T-helper 17 cell (primary cell): ENCODE results near the gene LGALSL. TPM values are rescaled to one million over a fixed set of nuclear protein-coding genes. Genes with fewer than 3 reads are reported as not detected.

Source experiments
- ATAC-seq: fragments of 150-1000 bp; cut with Tn5 transposase; 2 replicates; pipeline ENCODE4 v1.10.0; 2021; ENCODE audit warnings: mild to moderate bottlenecking, moderate library complexity
- DNase-seq, 3 donors: peaks; one replicate each; pipeline versions ENCODE4 v3.0.0 to v3.0.0-alpha.2; 2020 to 2021
- H3K9me3 ChIP-seq: one replicate; pipeline ENCODE4 v1.7.0; 2013; ENCODE audit warnings: low read length, mild to moderate bottlenecking; ENCODE audit not compliant: control insufficient read depth, poor library complexity, severe bottlenecking
- H3K27ac Mint-ChIP-seq: one replicate; pipeline ENCODE4 v1.8.0; 2022; ENCODE audit warnings: mild to moderate bottlenecking, moderate library complexity, mixed read lengths
- H3K27me3 Mint-ChIP-seq: one replicate; pipeline ENCODE4 v1.8.0; 2022; ENCODE audit warnings: mixed read lengths
- H3K36me3 Mint-ChIP-seq: one replicate; pipeline ENCODE4 v1.8.0; 2022; ENCODE audit warnings: low read depth, mixed read lengths
- H3K4me1 Mint-ChIP-seq: one replicate; pipeline ENCODE4 v1.8.0; 2022; ENCODE audit warnings: mild to moderate bottlenecking, mixed read lengths
- H3K4me3 Mint-ChIP-seq: one replicate; pipeline ENCODE4 v1.8.0; 2022; ENCODE audit warnings: mild to moderate bottlenecking, moderate library complexity, mixed read lengths
- total RNA-seq, 4 donors: library from RNA in 2 of 4; stranded (reverse) in 2 of 4; gene quantifications; one replicate each; pipeline ENCODE4 v1.2.3 and lab custom pipeline; 2022 to 2026

Gene LGALSL
- total RNA-seq, 2 donors from 2014 or later = 2.5 to 31.0 TPM

GRCh38 chr2:64501946-64502345 lies 48.0 kb downstream of the LGALSL start:
- DNase-seq (no peak), ATAC-seq (no peak)
- H3K36me3 Mint-ChIP-seq = peaks cover 3% of the 10 kb centered on the region
- peaks cover 53% of the 10 kb centered on the region for H3K27me3 Mint-ChIP-seq
- H3K9me3 ChIP-seq = no peaks in the 10 kb centered on the region
- H3K4me1 Mint-ChIP-seq = peaks cover 7% of the 10 kb centered on the region
- H3K27ac Mint-ChIP-seq = no peak overlapping the region
- no peak overlapping the region for H3K4me3 Mint-ChIP-seq

GRCh38 chr2:64502860-64503259 lies 48.9 kb downstream of the LGALSL start:
- H3K27ac Mint-ChIP-seq = no peak overlapping the region
- H3K27me3 Mint-ChIP-seq = peaks cover 49% of the 10 kb centered on the region
- ATAC-seq = no peak
- no peak for DNase-seq
- peaks cover 2% of the 10 kb centered on the region for H3K36me3 Mint-ChIP-seq
- no peak overlapping the region for H3K4me3 Mint-ChIP-seq
- no peaks in the 10 kb centered on the region for H3K9me3 ChIP-seq
- peaks cover 7% of the 10 kb centered on the region for H3K4me1 Mint-ChIP-seq

- no peak for ATAC-seq
- Mint-ChIP-seq H3K27me3 (peaks cover 40% of the 10 kb centered on the region), H3K4me1 (peaks cover 2% of the 10 kb centered on the region), H3K27ac (no peak overlapping the region), H3K4me3 (no peak overlapping the region), H3K36me3 (peaks cover 2% of the 10 kb centered on the region)
- DNase-seq = no peak
- no peaks in the 10 kb centered on the region for H3K9me3 ChIP-seq
Measured at GRCh38 chr2:64504774-64505720, 51.1 kb downstream of the LGALSL start.

DNA sequence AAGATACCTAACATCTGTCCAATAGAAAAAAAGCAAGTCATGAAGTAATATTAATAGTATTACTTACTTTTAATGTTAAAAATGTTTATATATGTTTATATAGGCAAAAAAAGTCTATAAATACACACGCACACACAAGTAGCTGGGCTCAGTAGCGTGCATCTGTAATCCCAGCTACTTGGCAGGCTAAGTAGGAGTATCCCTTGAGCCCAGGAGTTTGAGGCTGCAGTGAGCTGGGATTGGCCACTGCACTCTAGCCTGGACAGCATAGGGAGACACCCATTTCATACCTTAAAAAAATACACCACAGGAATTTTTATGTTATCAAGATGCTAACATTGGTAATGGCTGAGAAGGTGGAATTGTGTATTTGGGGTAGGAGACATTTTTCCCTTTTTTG lies 52.7 kb downstream of the LGALSL start:
- DNase-seq (no peak), ATAC-seq (no peak)
- no peaks in the 10 kb centered on the region for H3K9me3 ChIP-seq
- Mint-ChIP-seq H3K36me3 (peaks cover 2% of the 10 kb centered on the region), H3K4me1 (peaks cover 2% of the 10 kb centered on the region), H3K4me3 (no peak overlapping the region), H3K27ac (no peak overlapping the region), H3K27me3 (peaks cover 35% of the 10 kb centered on the region)

Other genes with a start within 250 kb of the LGALSL start
- gene AFTPH, start 70.2 kb downstream of the LGALSL start, total RNA-seq = 10 to 100 TPM; 33.2 to 34.8 TPM
- 10 to 100 TPM; 26.4 to 31.1 TPM for gene SERTAD2, start 199.8 kb downstream of the LGALSL start, total RNA-seq